ENCODE results near the gene LUM.

GRCh38 chr12:91105807-91106206, 5.5 kb downstream of the LUM start:
- TF ChIP-seq CTCF (IDR thresholded peaks at IDR 0.05) (no peak), FOXM1 (IDR thresholded peaks at IDR 0.05; ENCODE audit: low read depth) (no peak), GABPA (IDR thresholded peaks at IDR 0.05; ENCODE audit: low read depth) (no peak), USF2 (IDR thresholded peaks at IDR 0.05; ENCODE audit: borderline replicate concordance, low read depth, low read length) (no peak), REST (IDR thresholded peaks at IDR 0.05; ENCODE audit: low read depth, low read length) (no peak), SMC3 (IDR thresholded peaks at IDR 0.05; ENCODE audit: low read depth, low read length) (no peak), NFIC (IDR thresholded peaks at IDR 0.05; ENCODE audit: borderline replicate concordance) (no peak), TAF1 (IDR thresholded peaks at IDR 0.05; ENCODE audit: borderline replicate concordance, low read depth, low read length) (no peak), USF1 (IDR thresholded peaks at IDR 0.05; ENCODE audit: borderline replicate concordance, low read depth) (no peak)
